ENCODE data around the gene CCR2.

- TF ChIP-seq CTCF (IDR thresholded peaks at IDR 0.05) (no peak), EP300 (IDR thresholded peaks at IDR 0.05) (no peak)
Measured at GRCh38 chr3:46401579-46401978, 47.7 kb downstream of the CCR2 start.
